Kasumi-1 (cell line): Measurements from ENCODE around the gene TMX3.

ENCODE experiments used
- DNase-seq, 2 experiments: peaks; one replicate each; lab custom pipeline; 2025; lab: John Stamatoyannopoulos, UW

The TMX3 gene

GRCh38 chr18:68713131-68713530 is 1.8 kb downstream of the TMX3 start:
- DNase-seq: no peak

GRCh38 chr18:68707646-68708045 is 7.3 kb downstream of the TMX3 start:
- no peak for DNase-seq

GRCh38 chr18:68705119-68705518 is 9.8 kb downstream of the TMX3 start:
- DNase-seq: no peak

- DNase-seq: no peak
These were observed 11.6 kb downstream of the TMX3 start for GRCh38 chr18:68703326-68703725.

GRCh38 chr18:68701353-68701752 is 13.6 kb downstream of the TMX3 start:
- DNase-seq: no peak

- DNase-seq: no peak
These were observed 15.9 kb downstream of the TMX3 start for GRCh38 chr18:68699043-68699442.

GRCh38 chr18:68696937-68697336 is 18.0 kb downstream of the TMX3 start:
- no peak for DNase-seq

- DNase-seq: no peak
These were observed 20.6 kb downstream of the TMX3 start for GRCh38 chr18:68694316-68694715.

GRCh38 chr18:68693091-68693815 is 21.7 kb downstream of the TMX3 start:
- DNase-seq: no peak

GRCh38 chr18:68679528-68679927 is 35.4 kb downstream of the TMX3 start:
- no peak for DNase-seq

GRCh38 chr18:68676913-68677312 is 38.0 kb downstream of the TMX3 start:
- peak in 1 of 2 experiments; percentile 5 for DNase-seq

GRCh38 chr18:68667121-68667520 is 47.8 kb downstream of the TMX3 start:
- DNase-seq: no peak

GRCh38 chr18:68666381-68666780 is 48.5 kb downstream of the TMX3 start:
- DNase-seq: no peak

GRCh38 chr18:68665628-68666027 is 49.3 kb downstream of the TMX3 start:
- peak; percentile 22 to 50 for DNase-seq

- peak; percentile 3 to 40 for DNase-seq
These were observed 52.2 kb downstream of the TMX3 start for GRCh38 chr18:68662754-68663153.

- DNase-seq: peak; percentile 60 to 62
These were observed 54.3 kb downstream of the TMX3 start for GRCh38 chr18:68660354-68661183.

- DNase-seq: no peak
These were observed 66.7 kb downstream of the TMX3 start for GRCh38 chr18:68648191-68648590.

- no peak for DNase-seq
These were observed 72.9 kb downstream of the TMX3 start for GRCh38 chr18:68642003-68642402.

GRCh38 chr18:68640861-68641260 is 74.0 kb downstream of the TMX3 start:
- DNase-seq: no peak

- no peak for DNase-seq
These were observed 76.3 kb downstream of the TMX3 start for GRCh38 chr18:68638613-68639012.

- no peak for DNase-seq
These were observed 87.1 kb downstream of the TMX3 start for GRCh38 chr18:68627812-68628211.
